Measurements from ENCODE around the gene MFGE8.
A peak's percentile ranks its signal among the peaks of the same experiment; 100 is the strongest.

MFGE8 gene

DNA sequence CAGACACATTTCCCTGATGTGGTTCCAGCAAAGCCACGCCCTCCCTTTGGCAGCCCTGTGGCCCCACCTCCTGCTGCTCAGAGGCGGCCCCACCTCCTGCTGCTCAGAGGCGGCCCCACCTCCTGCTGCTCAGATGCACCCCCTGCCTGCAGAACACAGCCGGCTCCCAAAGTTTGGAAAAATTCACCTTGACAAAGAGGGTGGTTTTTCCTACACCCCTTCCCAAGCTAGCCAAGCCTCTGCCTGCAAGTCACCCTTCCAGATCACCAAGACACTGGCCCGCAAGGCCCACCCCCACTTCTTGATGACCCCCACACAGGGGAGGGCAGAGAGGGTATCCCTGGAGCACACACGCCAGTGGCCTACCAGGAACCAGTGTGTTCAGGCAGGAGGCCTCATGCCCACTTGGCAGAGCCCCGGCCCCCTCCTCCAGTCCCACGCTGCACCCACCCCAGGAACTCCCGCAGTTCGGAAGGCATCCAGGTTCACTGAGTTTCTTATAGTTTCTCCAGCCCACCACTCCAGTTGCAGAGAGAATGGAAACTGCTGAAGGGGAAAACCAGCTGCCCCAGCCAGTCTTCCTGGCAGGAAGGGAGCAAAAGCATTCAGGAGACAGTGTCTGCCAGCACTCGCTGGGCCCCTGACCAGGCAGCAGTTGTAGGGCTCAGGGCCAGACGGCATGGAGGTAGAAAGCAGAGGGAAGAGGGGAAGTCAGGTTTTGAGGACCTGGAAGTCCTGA, 15.6 kb downstream of the MFGE8 start:
- DNase-seq: peak; percentile 20

DNA sequence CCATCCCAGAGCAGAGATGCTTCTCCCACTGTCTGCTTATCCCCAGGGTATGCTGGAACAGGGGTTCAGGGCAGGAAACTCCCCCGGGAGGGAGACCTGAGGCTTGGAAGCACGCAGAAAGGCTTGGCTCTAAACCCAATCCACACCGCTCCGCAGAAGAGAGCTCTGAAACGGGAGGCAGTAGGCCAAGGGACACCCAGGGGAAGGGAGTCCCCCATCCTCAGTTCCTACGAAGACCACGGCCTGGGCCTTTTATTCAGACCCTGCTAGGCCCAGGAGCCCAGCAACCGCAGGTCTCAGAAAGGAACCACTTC, 16.1 kb downstream of the MFGE8 start:
- DNase-seq: no peak

DNA sequence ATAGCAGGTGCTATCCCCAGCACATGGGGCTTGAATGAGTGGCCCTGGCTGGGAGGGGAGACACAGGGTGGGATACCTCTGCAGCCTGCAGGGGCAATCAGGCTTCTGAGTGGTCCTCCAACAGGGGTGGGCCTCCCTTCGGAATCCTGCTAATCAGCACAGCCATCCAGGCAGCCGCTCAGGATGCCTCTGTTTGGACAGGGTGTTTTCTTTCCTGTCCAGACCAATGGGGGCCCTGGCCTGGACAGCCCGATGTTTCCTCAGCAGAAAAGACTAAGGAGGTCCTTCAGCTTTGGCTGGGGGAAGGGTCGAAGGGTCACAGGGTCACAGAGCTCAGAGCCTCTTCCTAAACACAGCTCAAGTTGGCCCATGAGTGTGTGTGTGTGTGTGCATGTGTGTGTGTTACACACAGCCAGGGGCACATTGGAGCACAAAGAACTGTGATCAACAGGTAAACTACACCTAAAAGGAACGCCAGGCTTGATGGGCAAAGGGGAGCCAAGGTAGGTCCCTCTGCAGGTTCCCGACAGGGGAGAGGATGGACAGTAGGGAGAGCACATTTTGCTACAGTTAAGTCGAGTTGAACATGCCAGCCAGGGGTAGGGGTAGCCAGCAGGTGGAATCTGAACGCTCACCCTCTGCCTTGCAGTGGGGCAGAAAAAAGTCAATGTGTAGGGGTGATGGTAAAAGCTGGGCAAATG, 16.7 kb downstream of the MFGE8 start:
- no peak for DNase-seq

DNA sequence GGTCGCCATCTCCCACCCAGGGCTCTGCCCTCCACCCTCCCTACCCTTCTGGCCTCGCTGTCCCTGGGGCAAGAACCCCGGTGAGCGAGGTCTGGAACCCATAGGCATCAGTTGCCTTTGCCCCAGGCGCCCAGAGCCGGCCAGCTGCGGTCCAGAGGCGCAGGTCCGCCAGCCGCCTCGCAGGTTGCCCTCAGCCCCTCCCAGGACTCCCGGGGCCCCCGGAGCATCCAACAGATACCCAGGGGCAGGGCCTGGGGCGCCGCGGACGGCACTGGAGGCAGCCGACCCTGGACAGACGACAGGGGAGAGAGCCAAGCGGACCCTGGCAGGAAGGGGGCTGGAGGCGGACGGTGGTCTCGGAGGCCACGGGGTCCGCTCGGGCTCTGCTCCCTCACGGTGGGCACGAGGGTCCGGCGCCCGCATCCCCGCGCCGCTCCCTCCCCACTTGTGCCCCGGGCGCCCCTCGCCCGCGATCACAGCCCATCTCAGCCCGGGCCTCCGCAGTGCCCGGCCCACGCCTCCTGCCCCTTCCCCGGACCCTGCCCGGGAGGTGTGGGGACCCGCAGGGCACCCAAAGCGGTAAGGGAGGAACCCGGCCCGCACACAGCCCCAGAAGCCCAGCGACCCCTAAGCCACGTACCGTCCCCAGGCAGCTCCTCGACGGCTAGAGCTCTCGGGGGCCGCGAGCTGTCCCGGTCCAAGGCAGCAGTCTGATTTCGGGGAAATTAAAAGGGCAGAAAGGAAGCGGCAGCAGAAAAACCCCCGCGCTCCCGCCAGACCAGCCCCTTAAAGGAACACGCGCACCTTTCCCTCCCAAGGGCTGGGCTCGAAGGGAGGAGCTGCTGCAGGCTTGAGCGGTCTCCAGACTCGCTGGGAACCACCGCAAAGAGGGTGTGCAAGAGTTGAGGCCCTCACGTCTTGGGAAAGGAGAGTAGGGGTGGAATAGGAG, 18.1 kb downstream of the MFGE8 start, which contains the start of gene HAPLN3:
TSS of gene HAPLN3 (minus strand) at position 726 of the 949 bp plus-strand sequence. CDS start 8,246 bp downstream, outside the sequence.
- no peak for DNase-seq

- DNase-seq: no peak
Measured at GRCh38 chr15:88894348-88894818, 18.8 kb downstream of the MFGE8 start.

GRCh38 chr15:88891540-88892254, 21.5 kb downstream of the MFGE8 start:
- no peak for DNase-seq

- DNase-seq: no peak
Measured at GRCh38 chr15:88890495-88890894, 22.7 kb downstream of the MFGE8 start.

DNA sequence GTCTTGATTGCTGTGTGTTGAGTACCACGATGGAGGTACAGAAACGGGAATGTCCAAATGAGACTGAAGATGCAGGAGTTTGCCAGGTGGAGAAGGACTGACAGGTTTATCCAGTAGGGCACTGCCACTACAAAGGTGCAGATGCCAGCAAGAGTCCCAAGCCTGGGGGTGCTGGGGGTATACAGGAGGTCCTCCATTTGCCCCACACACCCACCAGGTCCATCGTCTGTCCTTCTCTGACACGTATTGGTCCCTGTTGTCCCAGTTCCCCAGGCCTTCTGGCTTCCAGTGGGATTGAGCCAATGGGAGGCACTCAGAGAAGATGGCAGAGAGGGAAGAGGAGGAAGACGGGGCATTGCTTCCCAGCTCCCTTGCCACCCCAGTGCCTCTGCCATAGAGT, 24.5 kb downstream of the MFGE8 start:
- no peak for DNase-seq

DNA sequence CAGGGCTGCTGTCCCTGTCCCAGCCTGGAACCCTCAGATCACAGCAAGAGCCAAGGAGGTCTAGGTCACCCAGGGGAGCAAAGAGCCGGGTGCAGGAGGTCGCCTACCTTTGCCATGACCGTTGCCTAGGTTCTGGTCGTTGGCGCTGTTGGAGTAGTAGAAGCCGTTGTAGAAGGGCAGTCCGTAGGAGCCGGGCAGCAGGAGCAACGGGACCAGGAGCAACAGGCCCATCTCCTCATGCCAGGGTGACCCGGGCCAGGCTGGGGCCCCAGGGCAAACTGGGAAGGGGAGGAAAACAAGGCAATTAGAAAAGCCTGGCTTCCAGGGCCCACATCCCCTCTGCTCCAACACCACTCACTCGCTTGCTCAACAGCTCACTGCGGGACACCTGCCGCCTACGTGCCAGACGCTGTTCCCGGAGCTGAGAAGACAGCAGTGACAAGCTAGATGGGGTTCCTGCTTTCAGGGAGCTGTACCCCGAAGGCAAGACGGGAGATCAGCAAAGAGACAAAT, 26.1 kb downstream of the MFGE8 start:
- DNase-seq: no peak

DNA sequence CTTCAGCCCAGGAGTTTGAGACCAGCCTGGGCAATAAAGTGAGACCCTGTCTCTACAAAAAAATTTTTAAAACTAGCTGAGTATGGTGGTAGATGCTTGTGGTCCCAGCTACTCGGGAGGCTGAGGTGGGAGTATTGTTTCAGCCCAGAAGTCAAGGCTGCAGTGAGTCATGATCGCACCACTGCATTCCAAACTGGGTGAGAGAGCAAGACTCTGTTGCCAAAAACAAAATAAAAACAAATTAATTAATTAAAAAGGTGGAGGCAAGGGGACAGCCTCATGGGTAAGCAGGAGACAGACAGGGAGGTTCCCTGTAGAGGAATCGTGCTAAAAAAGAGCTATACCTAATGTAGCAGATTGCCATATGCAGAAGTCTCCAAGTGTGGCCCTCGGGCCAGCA, 30.4 kb downstream of the MFGE8 start:
- no peak for DNase-seq

GRCh38 chr15:88881775-88882174, 31.4 kb downstream of the MFGE8 start:
- no peak for DNase-seq

GRCh38 chr15:88880944-88881740, 32.0 kb downstream of the MFGE8 start:
- no peak for DNase-seq

- DNase-seq: no peak
Measured at GRCh38 chr15:88878720-88879184, 34.4 kb downstream of the MFGE8 start.

GRCh38 chr15:88877906-88878305, 35.3 kb downstream of the MFGE8 start:
- DNase-seq: no peak

DNA sequence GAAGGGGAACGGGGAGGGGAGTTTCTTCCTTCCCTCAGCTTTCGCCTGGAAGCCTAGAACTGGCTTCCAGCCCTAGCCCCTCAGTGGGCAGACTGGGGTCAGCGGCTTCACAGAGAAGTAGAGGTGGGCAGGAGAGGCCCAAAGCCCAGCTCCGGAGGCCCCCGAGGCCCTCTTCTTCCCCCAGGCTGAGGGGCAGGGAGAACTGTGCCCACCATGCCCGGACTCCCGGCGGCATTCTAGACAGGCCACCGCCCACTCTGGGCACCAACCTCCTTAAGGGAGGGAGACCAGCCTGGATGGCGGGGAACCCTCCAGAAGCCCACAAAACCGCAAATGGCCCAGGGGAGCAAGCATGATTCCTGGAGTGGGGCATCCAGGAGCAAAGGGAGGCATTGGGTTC, 35.8 kb downstream of the MFGE8 start:
- no peak for DNase-seq

DNA sequence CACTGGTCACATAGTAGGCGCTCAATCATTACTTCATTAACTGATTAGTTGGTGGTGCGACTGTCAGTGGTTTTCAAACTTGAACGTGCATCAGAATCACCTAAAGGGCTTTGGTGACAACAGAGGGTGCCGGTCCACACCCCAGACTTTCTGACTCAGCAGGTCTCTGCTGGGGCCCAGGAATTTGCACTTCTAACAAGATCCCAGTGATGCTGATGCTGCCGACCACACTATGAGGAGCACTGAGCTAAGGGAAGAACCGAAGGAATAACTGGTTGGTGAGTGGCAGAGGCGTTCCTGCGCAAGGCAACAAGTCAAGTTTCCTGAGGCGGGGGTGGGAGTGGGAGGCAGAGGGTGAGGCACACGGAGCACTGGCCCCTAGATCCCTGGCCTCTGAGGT, 36.6 kb downstream of the MFGE8 start:
- DNase-seq: no peak

DNA sequence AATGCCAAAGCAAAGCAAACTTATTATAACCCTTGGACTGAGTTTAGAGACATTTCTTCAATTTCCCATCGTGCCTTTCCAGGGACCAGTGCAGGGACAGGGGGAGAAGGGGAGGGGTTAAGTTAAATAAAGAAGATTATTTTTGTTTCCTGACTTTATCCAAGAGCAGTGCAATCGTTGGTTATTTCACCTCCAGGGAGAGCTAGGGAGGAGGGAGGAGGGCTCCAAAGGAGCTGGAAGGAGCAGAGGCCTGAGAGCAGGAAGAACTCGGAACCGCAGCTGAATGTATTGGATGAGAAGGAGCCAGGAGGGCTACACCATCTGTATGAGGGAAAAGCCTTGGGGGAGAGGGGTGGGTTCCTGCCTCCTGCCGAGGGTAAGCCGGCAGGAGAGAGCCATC, 38.5 kb downstream of the MFGE8 start:
- no peak for DNase-seq

DNA sequence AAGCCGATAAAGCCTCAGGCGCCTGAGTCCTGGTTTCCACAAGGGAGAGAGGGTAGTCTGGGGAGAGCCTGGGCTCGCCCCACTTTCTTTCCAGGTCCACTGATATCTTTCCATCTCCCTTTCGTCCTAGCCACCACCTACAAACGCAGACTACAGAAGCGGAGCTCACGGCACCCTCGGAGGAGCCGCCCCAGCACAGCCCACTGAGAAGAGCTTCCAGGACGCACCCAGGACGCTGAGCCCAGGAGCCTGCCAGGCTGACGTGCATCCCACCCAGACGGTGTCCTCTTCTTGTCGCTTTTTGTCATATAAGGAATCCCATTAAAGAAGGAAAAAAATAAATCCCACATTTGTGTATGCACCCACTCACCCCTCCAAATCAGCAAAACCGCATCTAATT, 38.9 kb downstream of the MFGE8 start:
- no peak for DNase-seq

- DNase-seq: no peak
Measured at GRCh38 chr15:88873786-88874185, 39.4 kb downstream of the MFGE8 start.

DNA sequence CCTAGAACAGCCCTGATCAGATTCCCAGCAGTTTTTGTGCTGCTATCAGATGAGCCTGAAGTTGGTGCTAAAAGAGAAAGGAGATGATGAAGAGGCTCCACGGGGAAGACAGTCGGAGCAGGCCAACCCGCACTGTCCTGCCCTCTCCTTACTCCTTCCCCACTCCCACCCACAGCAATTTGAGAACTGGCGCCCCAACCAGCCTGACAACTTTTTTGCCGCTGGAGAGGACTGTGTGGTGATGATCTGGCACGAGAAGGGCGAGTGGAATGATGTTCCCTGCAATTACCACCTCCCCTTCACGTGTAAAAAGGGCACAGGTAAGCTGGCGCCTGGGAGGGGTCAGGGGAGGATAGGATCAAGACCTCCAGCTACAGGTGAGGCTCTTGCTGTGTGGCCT, 40.5 kb downstream of the MFGE8 start:
- no peak for DNase-seq

DNA sequence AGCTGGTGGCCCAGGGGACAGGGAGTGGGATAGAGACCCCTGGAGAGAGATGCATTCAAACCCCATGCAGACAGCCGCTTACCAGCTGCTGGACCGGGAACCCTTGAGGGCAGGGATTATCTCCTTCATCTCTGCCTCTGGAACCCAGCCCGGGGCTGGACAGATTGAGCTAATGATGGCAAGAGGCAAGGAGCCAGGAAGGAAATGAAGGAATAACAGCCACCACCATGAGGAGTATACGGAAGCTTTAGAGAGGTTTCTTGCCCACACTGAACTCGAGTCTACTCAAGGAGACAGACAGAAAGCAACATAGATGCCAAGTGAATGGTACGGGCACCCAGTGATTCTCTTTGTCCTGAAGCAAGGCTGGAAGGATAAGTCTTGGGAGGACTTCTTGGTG, 41.1 kb downstream of the MFGE8 start:
- no peak for DNase-seq

GRCh38 chr15:88871313-88871712, 41.9 kb downstream of the MFGE8 start:
- no peak for DNase-seq
